ENCODE data around the gene LOXL4. TPM values are rescaled to one million over a fixed set of nuclear protein-coding genes. Genes with fewer than 3 reads are reported as not detected.

LOXL4 gene
- total RNA-seq, 1 donor from 2014 or later, result 0.92 TPM

DNA sequence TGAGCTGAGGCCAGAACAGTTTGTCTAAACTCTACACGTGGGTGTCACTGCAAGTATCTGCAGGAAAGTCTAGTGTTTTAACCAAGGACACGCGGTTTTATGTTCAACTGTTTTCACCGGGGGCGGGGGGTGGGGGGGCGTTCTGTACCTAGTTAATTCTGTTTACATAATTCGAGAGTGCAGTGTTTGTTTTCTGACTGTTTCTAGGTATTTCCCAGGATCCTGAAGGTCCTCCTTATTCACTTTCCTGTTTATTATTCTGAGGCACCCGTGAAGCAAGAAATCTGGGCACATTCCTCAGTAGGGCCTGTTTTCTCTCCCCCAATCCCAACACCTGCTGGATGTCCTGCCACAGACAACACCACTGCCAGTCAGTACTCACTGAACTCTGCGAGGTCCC lies 7.6 kb downstream of the LOXL4 start:
- H3K27ac ChIP-seq, result no peak overlapping the region
- H3K4me1 ChIP-seq, result no peaks in the 10 kb centered on the region
- Mint-ChIP-seq H3K27ac (peak overlapping the region; percentile 87), H3K36me3 (no peaks in the 10 kb centered on the region), H3K9me3 (no peaks in the 10 kb centered on the region), H3K4me1 (no peaks in the 10 kb centered on the region), H3K27me3 (ENCODE audit: insufficient read depth, low read depth) (peaks cover 5% of the 10 kb centered on the region), H3K4me3 (no peak overlapping the region)
- H2AFZ ChIP-seq (replicated peaks), result no peak overlapping the region
- no peak overlapping the region for H3K4me2 ChIP-seq
- no peaks in the 10 kb centered on the region for H3K36me3 ChIP-seq
- no peak overlapping the region for H3K4me3 ChIP-seq
- no peaks in the 10 kb centered on the region for H3F3A ChIP-seq (ENCODE audit: low read depth)
- DNase-seq (ENCODE audit: low spot score), result no peak
- no peaks in the 10 kb centered on the region for H3K79me2 ChIP-seq (ENCODE audit: low read depth)
- H4K20me1 ChIP-seq (ENCODE audit: low read depth), result no peaks in the 10 kb centered on the region
- no peak overlapping the region for H3K9ac ChIP-seq
- TF ChIP-seq EZH2phosphoT487 (IDR thresholded peaks at IDR 0.05), result no peak
- no peak for TF ChIP-seq EZH2 (IDR thresholded peaks at IDR 0.05)
- TF ChIP-seq CTCF (IDR thresholded peaks at IDR 0.05), result no peak
- no peaks in the 10 kb centered on the region for H3K9me3 ChIP-seq (ENCODE audit: low read depth)
- no peaks in the 10 kb centered on the region for H3K27me3 ChIP-seq

DNA sequence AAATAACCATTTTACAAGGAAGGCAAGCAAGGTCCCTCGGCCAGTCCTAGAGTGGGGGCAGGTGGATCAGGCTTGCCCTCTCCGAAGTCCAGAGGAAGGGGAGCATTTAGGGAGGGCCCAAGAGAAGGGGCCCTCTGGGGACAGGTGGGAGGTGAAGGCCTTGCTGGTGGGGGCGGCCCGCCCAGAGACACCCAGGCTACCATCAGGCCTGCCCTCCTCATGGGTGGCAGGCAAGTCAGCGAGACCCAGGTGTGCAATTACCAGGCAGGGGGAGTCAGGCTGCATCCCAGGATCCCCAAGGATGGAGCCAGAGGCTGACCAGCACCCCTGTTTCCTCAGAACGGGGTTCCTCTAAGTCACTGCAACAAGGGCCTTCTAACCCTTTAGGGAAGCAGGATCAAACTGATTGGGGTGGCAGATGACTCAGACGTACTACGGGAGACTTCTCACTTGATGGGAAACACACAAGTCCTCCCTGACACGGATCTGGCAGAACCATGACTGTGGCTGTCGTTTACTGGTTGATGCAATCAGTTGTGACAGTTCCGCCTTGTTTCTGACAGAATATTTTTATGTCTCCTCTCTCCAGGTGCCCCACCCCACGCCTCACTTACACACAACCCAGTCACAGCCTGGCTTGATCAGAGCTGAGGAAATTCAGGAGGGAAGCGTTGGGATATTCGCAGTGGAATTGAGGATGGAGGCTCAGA lies 8.2 kb downstream of the LOXL4 start:
- Mint-ChIP-seq H3K27ac (no peak overlapping the region), H3K27me3 (ENCODE audit: insufficient read depth, low read depth) (peaks cover 5% of the 10 kb centered on the region), H3K9me3 (no peaks in the 10 kb centered on the region), H3K4me1 (no peaks in the 10 kb centered on the region), H3K4me3 (no peak overlapping the region), H3K36me3 (no peaks in the 10 kb centered on the region)
- H3K4me2 ChIP-seq, result no peak overlapping the region
- TF ChIP-seq EZH2phosphoT487 (IDR thresholded peaks at IDR 0.05), result no peak
- no peak for TF ChIP-seq EZH2 (IDR thresholded peaks at IDR 0.05)
- TF ChIP-seq CTCF (IDR thresholded peaks at IDR 0.05), result no peak
- H4K20me1 ChIP-seq (ENCODE audit: low read depth), result no peaks in the 10 kb centered on the region
- H3K4me3 ChIP-seq, result no peak overlapping the region
- H3F3A ChIP-seq (ENCODE audit: low read depth), result no peaks in the 10 kb centered on the region
- no peak overlapping the region for H2AFZ ChIP-seq (replicated peaks)
- no peaks in the 10 kb centered on the region for H3K9me3 ChIP-seq (ENCODE audit: low read depth)
- no peaks in the 10 kb centered on the region for H3K36me3 ChIP-seq
- H3K27ac ChIP-seq, result no peak overlapping the region
- H3K79me2 ChIP-seq (ENCODE audit: low read depth), result no peaks in the 10 kb centered on the region
- H3K9ac ChIP-seq, result no peak overlapping the region
- no peaks in the 10 kb centered on the region for H3K4me1 ChIP-seq
- DNase-seq (ENCODE audit: low spot score), result no peak
- no peaks in the 10 kb centered on the region for H3K27me3 ChIP-seq

DNA sequence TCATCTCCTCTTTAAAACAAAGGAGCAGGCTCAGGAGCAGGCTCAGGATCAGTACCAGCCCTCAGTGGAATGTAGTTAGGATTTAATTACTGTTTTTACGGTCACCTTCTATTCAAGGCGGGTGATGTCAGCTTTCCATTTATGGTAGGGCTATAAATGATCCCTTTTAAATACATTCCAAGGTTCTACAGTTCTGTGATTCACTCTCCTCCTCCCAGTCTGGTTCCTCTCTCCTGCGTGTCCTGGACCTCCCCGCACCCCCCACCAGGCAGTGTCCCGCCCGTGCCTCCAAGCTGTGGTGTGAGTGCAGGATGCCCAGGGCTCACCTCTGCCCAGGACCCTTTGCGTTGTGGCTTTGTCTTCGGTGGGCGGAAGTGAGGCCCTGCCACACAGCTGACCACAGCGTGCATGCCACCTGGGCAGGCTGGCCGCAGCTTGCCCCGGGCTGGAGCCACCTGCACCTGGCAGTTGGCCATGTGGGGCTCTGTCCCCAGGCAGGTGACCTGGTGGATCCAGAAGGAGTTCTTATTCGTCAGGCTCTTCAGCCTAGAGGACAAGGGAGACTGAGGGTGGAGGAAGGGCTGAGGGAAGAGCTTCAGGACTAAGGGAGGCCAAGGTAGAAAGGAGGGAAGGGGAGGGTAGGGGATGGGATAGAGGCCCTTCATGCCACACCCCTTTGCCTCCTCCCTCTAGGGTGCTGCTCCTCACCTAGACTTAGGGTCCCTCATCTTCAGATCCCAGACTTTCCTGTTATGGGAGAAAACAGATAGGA lies 9.1 kb downstream of the LOXL4 start:
- Histone ChIP-seq H2AFZ (replicated peaks) (no peak overlapping the region), H3K9ac (no peak overlapping the region), H3K4me1 (no peaks in the 10 kb centered on the region), H3F3A (ENCODE audit: low read depth) (no peaks in the 10 kb centered on the region), H3K27ac (no peak overlapping the region), H4K20me1 (ENCODE audit: low read depth) (no peaks in the 10 kb centered on the region), H3K4me2 (no peak overlapping the region), H3K27me3 (no peaks in the 10 kb centered on the region), H3K9me3 (ENCODE audit: low read depth) (no peaks in the 10 kb centered on the region), H3K79me2 (ENCODE audit: low read depth) (no peaks in the 10 kb centered on the region), H3K4me3 (no peak overlapping the region), H3K36me3 (no peaks in the 10 kb centered on the region)
- no peak overlapping the region for H3K4me3 Mint-ChIP-seq
- H3K36me3 Mint-ChIP-seq, result no peaks in the 10 kb centered on the region
- DNase-seq (ENCODE audit: low spot score), result no peak
- no peak for TF ChIP-seq EZH2 (IDR thresholded peaks at IDR 0.05)
- TF ChIP-seq CTCF (IDR thresholded peaks at IDR 0.05), result no peak
- no peak for TF ChIP-seq EZH2phosphoT487 (IDR thresholded peaks at IDR 0.05)
- no peaks in the 10 kb centered on the region for H3K4me1 Mint-ChIP-seq
- H3K27ac Mint-ChIP-seq, result no peak overlapping the region
- H3K9me3 Mint-ChIP-seq, result no peaks in the 10 kb centered on the region
- peaks cover 5% of the 10 kb centered on the region for H3K27me3 Mint-ChIP-seq (ENCODE audit: insufficient read depth, low read depth)
